Uterus (tissue), 2 donors: Measurements from ENCODE around the gene GLIS2.

ENCODE experiments used
- CTCF ChIP-seq, 4 experiments: fragments of 200-600 bp in 2 of 4; fragments of 450-650 bp in 2 of 4; sonication (generic) in 2 of 4; IDR thresholded peaks; one replicate each; pipeline ENCODE4 v1.5.1; 2016 to 2019; ENCODE audit warnings: antibody characterized with exemption in 4 of 4, mild to moderate bottlenecking in 2 of 4, moderate library complexity in 1 of 4
- POLR2A ChIP-seq, 2 donors: fragments of 450-650 bp; IDR thresholded peaks; one replicate each; pipeline ENCODE4 v1.6.1; 2016; ENCODE audit warnings: antibody characterized with exemption in 2 of 2, mild to moderate bottlenecking in 1 of 2, moderate library complexity in 1 of 2

- TF ChIP-seq CTCF (IDR thresholded peaks at IDR 0.05) (no peak), POLR2A (IDR thresholded peaks at IDR 0.05) (no peak)
Measured at GRCh38 chr16:4372001-4372577, 56.2 kb downstream of the GLIS2 start.
